HepG2 (cell line): Measurements from ENCODE around the gene RMI1. TPM values are rescaled to one million over a fixed set of nuclear protein-coding genes. Genes with fewer than 3 reads are reported as not detected.
A peak's percentile ranks its signal among the peaks of the same experiment; 100 is the strongest.

Experiments
- CREM ChIP-seq, 2 experiments: sonication (generic) in 1 of 2; formaldehyde crosslinking in 1 of 2; IDR thresholded peaks; 2 replicates each; pipeline versions ENCODE4 v1.4.0 to v1.6.1; 2016 to 2020; ENCODE audit warnings: antibody characterized with exemption in 1 of 2, mild to moderate bottlenecking in 1 of 2, missing genetic modification reagents in 1 of 2
- HMGXB3 ChIP-seq: sonication (generic); formaldehyde crosslinking; IDR thresholded peaks from 2 replicates; pipeline ENCODE4 v1.4.0; 2020; ENCODE audit warnings: missing genetic modification reagents, borderline replicate concordance
- HOMEZ ChIP-seq: IDR thresholded peaks from 2 replicates; pipeline ENCODE4 v1.6.1; 2016; ENCODE audit warnings: low read depth
- ISL2 ChIP-seq: sonication (generic); formaldehyde crosslinking; IDR thresholded peaks from 2 replicates; pipeline ENCODE4 v1.5.0; 2020; ENCODE audit warnings: missing genetic modification reagents
- NFIC ChIP-seq: IDR thresholded peaks from 2 replicates; pipeline ENCODE4 v1.6.1; 2012; ENCODE audit warnings: mild to moderate bottlenecking, low read length, inconsistent platforms
- PRMT3 ChIP-seq: sonication (generic); formaldehyde crosslinking; IDR thresholded peaks from 2 replicates; pipeline ENCODE4 v1.8.1; 2022; ENCODE audit warnings: low read depth, mild to moderate bottlenecking, moderate library complexity, missing genetic modification reagents, borderline replicate concordance
- SKI ChIP-seq: fragments of 450-650 bp; IDR thresholded peaks from one replicate; pipeline ENCODE4 v1.6.1; 2018; ENCODE audit warnings: mild to moderate bottlenecking; ENCODE audit not compliant: partially characterized antibody
- SP4 ChIP-seq: sonication (generic); formaldehyde crosslinking; IDR thresholded peaks from 2 replicates; pipeline ENCODE4 v1.8.1; 2023; ENCODE audit warnings: mild to moderate bottlenecking, missing genetic modification reagents
- TRAFD1 ChIP-seq: sonication (generic); formaldehyde crosslinking; IDR thresholded peaks from 2 replicates; pipeline ENCODE4 v1.5.1; 2020; ENCODE audit warnings: missing genetic modification reagents, mild to moderate bottlenecking, borderline replicate concordance
- UBTF ChIP-seq: sonication (generic); formaldehyde crosslinking; IDR thresholded peaks from 2 replicates; pipeline ENCODE4 v1.4.0; 2020; ENCODE audit warnings: mild to moderate bottlenecking, missing genetic modification reagents
- ZBTB20 ChIP-seq: sonication (generic); formaldehyde crosslinking; IDR thresholded peaks from 2 replicates; pipeline ENCODE4 v1.8.1; 2023; ENCODE audit warnings: missing genetic modification reagents, low read depth, mild to moderate bottlenecking, borderline replicate concordance
- ZNF773 ChIP-seq: sonication (generic); formaldehyde crosslinking; IDR thresholded peaks from 2 replicates; pipeline ENCODE4 v1.4.0; 2020; ENCODE audit warnings: missing genetic modification reagents, borderline replicate concordance
- ZSCAN9 ChIP-seq: IDR thresholded peaks from 2 replicates; pipeline ENCODE4 v1.6.1; 2016; ENCODE audit warnings: borderline replicate concordance
- ZXDC ChIP-seq: sonication (generic); formaldehyde crosslinking; IDR thresholded peaks from 2 replicates; pipeline ENCODE4 v1.5.0; 2020; ENCODE audit warnings: mild to moderate bottlenecking, missing genetic modification reagents
- polyA plus RNA-seq, 8 experiments: library from polyadenylated mRNA; depleted of rRNA in 3 of 8; stranded (reverse) in 7 of 8; unstranded in 1 of 8; fragments of >200 nt; fragmentation: Illumina TruSeq in 4 of 8; extraction: Trizol in 4 of 8; gene quantifications; 2 replicates each; pipeline versions ENCODE4 v1.2.1 to v1.2.3, GENCODE V29; 2011 to 2016; ENCODE audit warnings: low read depth in 4 of 8, missing spikeins in 1 of 8, mixed read lengths in 1 of 8; ENCODE audit not compliant: insufficient read depth in 1 of 8
- total RNA-seq, 5 experiments: library from RNA; depleted of rRNA; stranded (reverse); fragments of >200 nt; fragmentation: Illumina TruSeq; extraction: Trizol; gene quantifications; 2 replicates each; pipeline ENCODE4 v1.2.3, GENCODE V29; 2016; ENCODE audit warnings: low read depth in 1 of 5

Gene RMI1
- total and polyA plus RNA-seq, 2 of the 13 experiments (the other 11 are each of a cell fraction or from before 2014, with no cell fraction given) = 0.54 to 3.7 TPM

GRCh38 chr9:83986765-83987401 lies 6.3 kb downstream of the RMI1 start (continued):
- TF ChIP-seq CREM (IDR thresholded peaks at IDR 0.05) (peak; percentile 51; the same call in 1 of the 2 replicates), CREM (CRISPR knock-in tag; IDR thresholded peaks at IDR 0.05) (no peak), UBTF (CRISPR knock-in tag) (peak; percentile 40; the same call in 1 of the 2 replicates), TRAFD1 (CRISPR knock-in tag) (no peak), ZSCAN9 (0 out of 2 replicates have a peak, but pooled peaks have one; percentile 19), SKI (peak; percentile 56), ZNF773 (CRISPR knock-in tag) (no peak), SP4 (CRISPR knock-in tag) (no peak), HMGXB3 (CRISPR knock-in tag) (no peak), PRMT3 (CRISPR knock-in tag) (no peak), NFIC (peak; percentile 62), ISL2 (CRISPR knock-in tag) (peak; percentile 62), ZBTB20 (CRISPR knock-in tag) (no peak), ZXDC (CRISPR knock-in tag) (no peak), HOMEZ (peak; percentile 58; the same call in 1 of the 2 replicates)
